Endodermal cell (in vitro differentiated cells): ENCODE measurements around the gene EPS8L2. TPM values are rescaled to one million over a fixed set of nuclear protein-coding genes. Genes with fewer than 3 reads are reported as not detected.
"Not testable (repeated sequence)": the region's sequence is repeated elsewhere in the genome, so short reads cannot be mapped to it uniquely, and the experiment has no call there.

Source experiments
- DNase-seq: peaks from one replicate; pipeline ENCODE4 v3.0.0-alpha.2; 2017
- H3K27ac ChIP-seq: 2 replicates; pipeline ENCODE4 v1.5.1; 2013; ENCODE audit warnings: mild to moderate bottlenecking, low read depth, low read length, moderate library complexity
- H3K27me3 ChIP-seq: 2 replicates; pipeline ENCODE4 v1.6.1; 2013; ENCODE audit warnings: mild to moderate bottlenecking, low read length, moderate library complexity; ENCODE audit not compliant: insufficient read depth, control insufficient read depth, poor library complexity, severe bottlenecking
- H3K36me3 ChIP-seq: 2 replicates; pipeline ENCODE4 v1.7.0; 2013; ENCODE audit warnings: mild to moderate bottlenecking, low read length, moderate library complexity; ENCODE audit not compliant: control insufficient read depth, insufficient read depth
- H3K4me1 ChIP-seq: one replicate; pipeline ENCODE4 v1.7.0; 2013; ENCODE audit warnings: low read length; ENCODE audit not compliant: control insufficient read depth, insufficient read depth
- H3K4me3 ChIP-seq: 2 replicates; pipeline ENCODE4 v1.5.1; 2013; ENCODE audit warnings: mild to moderate bottlenecking, low read length, moderate library complexity
- H3K9ac ChIP-seq: 2 replicates; pipeline ENCODE4 v1.6.1; 2013; ENCODE audit warnings: mild to moderate bottlenecking, low read length, moderate library complexity; ENCODE audit not compliant: poor library complexity, severe bottlenecking; ENCODE audit errors: extremely low read depth
- H3K9me3 ChIP-seq: 2 replicates; pipeline ENCODE4 v1.6.1; 2013; ENCODE audit warnings: mild to moderate bottlenecking, low read length, moderate library complexity; ENCODE audit not compliant: control insufficient read depth
- H3K27ac Mint-ChIP-seq: 2 replicates; pipeline ENCODE4 v1.8.0; 2020; ENCODE audit warnings: mixed read lengths
- H3K27me3 Mint-ChIP-seq: 2 replicates; pipeline ENCODE4 v1.8.0; 2021; ENCODE audit warnings: mild to moderate bottlenecking, mixed read lengths; ENCODE audit not compliant: insufficient read depth
- H3K36me3 Mint-ChIP-seq: 2 replicates; pipeline ENCODE4 v1.8.0; 2020; ENCODE audit warnings: low read depth, mixed read lengths
- H3K4me1 Mint-ChIP-seq: 2 replicates; pipeline ENCODE4 v1.8.0; 2020; ENCODE audit warnings: mixed read lengths
- H3K4me3 Mint-ChIP-seq: 2 replicates; pipeline ENCODE4 v1.8.0; 2020; ENCODE audit warnings: mild to moderate bottlenecking, moderate library complexity, mixed read lengths
- H3K9me3 Mint-ChIP-seq: 2 replicates; pipeline ENCODE4 v1.8.0; 2020; ENCODE audit warnings: mild to moderate bottlenecking, mixed read lengths
- WGBS, 2 experiments: methylation state at CpG; one replicate each; pipeline versions ENCODE4 v1.1.5 to v1.1.7; 2013; ENCODE audit warnings: missing lambda C conversion rate in 2 of 2, mixed read lengths in 1 of 2; ENCODE audit not compliant: insufficient coverage in 1 of 2, insufficient read length in 1 of 2; 5-methylcytosine and 5-hydroxymethylcytosine counted together
- total RNA-seq, 2 donors: library from RNA; stranded (reverse); fragmentation: NEBNext Ultra II Directional in 1 of 2; extraction: Animal tissue kit (Norgen Biotek cat#: 25700) in 1 of 2; gene quantifications; 2 replicates in 1 of 2; 3 replicates in 1 of 2; pipeline ENCODE4 v1.2.1, GENCODE V29; 2021
- TF ChIP-seq, protein P1 (sequence below): fragments of 200-600 bp; sonication (generic); conservative IDR thresholded peaks from 2 replicates; pipeline ENCODE4 v1.5.0; 2021; ENCODE audit warnings: antibody characterized with exemption, mild to moderate bottlenecking

EPS8L2 gene
- total RNA-seq, 2 donors from 2014 or later, result 26.2 to 28.0 TPM

DNA sequence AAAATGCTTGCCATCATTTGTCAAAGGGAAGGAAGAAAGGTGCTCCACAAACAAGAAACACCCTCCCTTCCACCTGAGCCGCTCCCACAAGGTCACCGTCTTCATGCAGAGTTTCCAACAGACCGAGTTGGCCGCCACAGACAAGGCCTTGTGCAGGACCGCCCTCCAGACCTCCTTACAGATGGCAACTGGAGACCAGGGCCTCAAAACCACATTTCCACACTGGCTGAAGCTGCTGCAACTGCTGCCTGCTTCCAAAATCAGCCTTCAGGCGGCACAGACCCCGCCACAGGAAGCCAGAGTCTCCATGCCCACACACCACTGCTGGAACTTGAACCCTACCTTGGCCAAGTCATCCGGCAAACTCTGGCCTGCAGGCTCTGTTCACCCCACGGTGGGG lies 17.4 kb upstream of the EPS8L2 start:
- WGBS, 2 experiments, result 86 to 90% methylated on average over 4 to 9 of the region's 9 CpGs
- H3K36me3 ChIP-seq, result peaks cover 53% of the 10 kb centered on the region
- no peaks in the 10 kb centered on the region for H3K27me3 Mint-ChIP-seq
- H3K4me3 Mint-ChIP-seq, result no peak overlapping the region
- H3K36me3 Mint-ChIP-seq, result peaks cover 57% of the 10 kb centered on the region
- H3K27me3 ChIP-seq, result no peaks in the 10 kb centered on the region
- no peaks in the 10 kb centered on the region for H3K9me3 Mint-ChIP-seq
- DNase-seq, result no peak
- TF ChIP-seq, protein P1, sequence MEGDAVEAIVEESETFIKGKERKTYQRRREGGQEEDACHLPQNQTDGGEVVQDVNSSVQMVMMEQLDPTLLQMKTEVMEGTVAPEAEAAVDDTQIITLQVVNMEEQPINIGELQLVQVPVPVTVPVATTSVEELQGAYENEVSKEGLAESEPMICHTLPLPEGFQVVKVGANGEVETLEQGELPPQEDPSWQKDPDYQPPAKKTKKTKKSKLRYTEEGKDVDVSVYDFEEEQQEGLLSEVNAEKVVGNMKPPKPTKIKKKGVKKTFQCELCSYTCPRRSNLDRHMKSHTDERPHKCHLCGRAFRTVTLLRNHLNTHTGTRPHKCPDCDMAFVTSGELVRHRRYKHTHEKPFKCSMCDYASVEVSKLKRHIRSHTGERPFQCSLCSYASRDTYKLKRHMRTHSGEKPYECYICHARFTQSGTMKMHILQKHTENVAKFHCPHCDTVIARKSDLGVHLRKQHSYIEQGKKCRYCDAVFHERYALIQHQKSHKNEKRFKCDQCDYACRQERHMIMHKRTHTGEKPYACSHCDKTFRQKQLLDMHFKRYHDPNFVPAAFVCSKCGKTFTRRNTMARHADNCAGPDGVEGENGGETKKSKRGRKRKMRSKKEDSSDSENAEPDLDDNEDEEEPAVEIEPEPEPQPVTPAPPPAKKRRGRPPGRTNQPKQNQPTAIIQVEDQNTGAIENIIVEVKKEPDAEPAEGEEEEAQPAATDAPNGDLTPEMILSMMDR, result no peak
- peaks cover under 1% of the 10 kb centered on the region for H3K4me1 ChIP-seq
- H3K4me3 ChIP-seq, result no peak overlapping the region
- H3K9me3 ChIP-seq, result no peaks in the 10 kb centered on the region
- H3K9ac ChIP-seq, result no peak overlapping the region
- no peak overlapping the region for H3K27ac Mint-ChIP-seq
- H3K4me1 Mint-ChIP-seq, result peaks cover 11% of the 10 kb centered on the region
- H3K27ac ChIP-seq, result no peak overlapping the region

DNA sequence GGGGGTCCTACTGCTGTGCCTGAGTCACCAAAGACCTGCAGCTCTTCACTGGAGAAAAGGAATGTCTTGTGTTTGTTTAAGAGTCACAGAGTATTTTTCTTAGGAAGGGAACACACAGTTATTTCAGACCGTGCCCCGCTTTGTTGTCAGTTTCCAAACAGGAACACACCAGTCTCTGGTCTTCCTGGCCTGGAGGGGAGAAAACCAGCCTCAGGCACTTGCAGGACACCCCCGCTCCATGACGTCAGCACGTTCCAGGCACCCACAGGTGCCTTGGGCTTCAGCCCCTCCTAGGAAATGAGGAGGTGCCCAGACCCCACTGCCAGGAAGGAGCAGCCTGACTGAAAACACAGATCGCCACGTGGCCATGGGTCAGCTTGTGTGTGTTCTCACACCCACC lies 16.4 kb upstream of the EPS8L2 start:
- Mint-ChIP-seq H3K4me3 (no peak overlapping the region), H3K9me3 (no peaks in the 10 kb centered on the region), H3K4me1 (peaks cover 11% of the 10 kb centered on the region), H3K36me3 (peaks cover 48% of the 10 kb centered on the region), H3K27me3 (no peaks in the 10 kb centered on the region), H3K27ac (peak overlapping the region; percentile 61)
- H3K4me3 ChIP-seq, result no peak overlapping the region
- peaks cover 5% of the 10 kb centered on the region for H3K4me1 ChIP-seq
- no peak for DNase-seq
- peaks cover 43% of the 10 kb centered on the region for H3K36me3 ChIP-seq
- H3K9me3 ChIP-seq, result no peaks in the 10 kb centered on the region
- TF ChIP-seq, protein P1, result no peak
- H3K9ac ChIP-seq, result peak overlapping the region; percentile 13
- 93 to 95% methylated on average over 7 of the region's 7 CpGs for WGBS, 2 experiments
- no peak overlapping the region for H3K27ac ChIP-seq
- H3K27me3 ChIP-seq, result no peaks in the 10 kb centered on the region

DNA sequence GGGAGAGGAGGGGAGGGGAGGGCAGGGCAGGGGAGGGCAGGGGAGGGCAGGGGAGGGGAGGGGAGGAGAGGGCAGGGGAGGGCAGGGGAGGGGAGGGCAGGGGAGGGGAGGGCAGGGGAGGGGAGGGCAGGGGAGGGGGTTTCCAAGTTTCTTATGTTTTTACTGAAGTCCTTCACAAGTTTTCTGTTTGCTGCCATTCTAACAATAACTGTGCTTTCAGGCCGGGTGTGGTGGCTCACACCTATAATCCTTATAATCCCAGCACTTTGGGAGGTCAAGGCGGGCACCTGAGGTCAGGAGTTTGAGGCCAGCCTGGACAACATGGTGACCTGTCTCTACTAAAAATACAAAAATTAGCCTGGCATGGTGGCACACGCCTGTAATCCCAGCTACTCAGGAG lies 15.8 kb upstream of the EPS8L2 start:
- Mint-ChIP-seq H3K36me3 (peaks cover 46% of the 10 kb centered on the region), H3K4me1 (peaks cover 11% of the 10 kb centered on the region)
- not testable (repeated sequence) for H3K4me3 Mint-ChIP-seq, H3K27ac Mint-ChIP-seq, H3K9me3 Mint-ChIP-seq, H3K9ac ChIP-seq, H3K9me3 ChIP-seq, H3K27me3 ChIP-seq, H3K27me3 Mint-ChIP-seq, H3K4me1 ChIP-seq, DNase-seq, H3K27ac ChIP-seq, H3K4me3 ChIP-seq
- peaks cover 41% of the 10 kb centered on the region for H3K36me3 ChIP-seq
- 95 to 100% methylated on average over 2 to 3 of the region's 3 CpGs for WGBS, 2 experiments
